RCC 7860 (cell line): ENCODE measurements around the gene ARID5B.

Experiments
- DNase-seq: peaks from one replicate; pipeline ENCODE4 v3.0.0-alpha.2; 2015; ENCODE audit warnings: low spot score
- FAIRE-seq: peaks from 2 replicates; lab custom pipeline; 2012; peaks lifted over from hg19 to GRCh38; lab: Jason Lieb, UNC

Gene ARID5B

GRCh38 chr10:61987537-61987936, 86.0 kb downstream of the ARID5B start:
- FAIRE-seq (no peak), DNase-seq (no peak)

GRCh38 chr10:61987951-61988379, 86.5 kb downstream of the ARID5B start:
- FAIRE-seq (no peak), DNase-seq (no peak)

GRCh38 chr10:61989995-61990760, 88.7 kb downstream of the ARID5B start:
- no peak for FAIRE-seq
- no peak for DNase-seq

GRCh38 chr10:61990761-61991135, 89.2 kb downstream of the ARID5B start:
- FAIRE-seq: no peak
- DNase-seq: no peak

- DNase-seq: no peak
- no peak for FAIRE-seq
These were observed 89.7 kb downstream of the ARID5B start for GRCh38 chr10:61991166-61991565.

- FAIRE-seq (no peak), DNase-seq (no peak)
These were observed 90.6 kb downstream of the ARID5B start for GRCh38 chr10:61992059-61992460.

GRCh38 chr10:61992671-61993668, 91.5 kb downstream of the ARID5B start:
- no peak for DNase-seq

GRCh38 chr10:61993711-61994401, 92.4 kb downstream of the ARID5B start:
- FAIRE-seq (no peak), DNase-seq (no peak)

More at GRCh38 chr10:61992671-61993668, 91.5 kb downstream of the ARID5B start:
- FAIRE-seq: no peak

GRCh38 chr10:61994405-61995219, 93.1 kb downstream of the ARID5B start:
- FAIRE-seq (no peak), DNase-seq (no peak)

GRCh38 chr10:61995220-61995503, 93.7 kb downstream of the ARID5B start:
- DNase-seq: no peak
- no peak for FAIRE-seq

GRCh38 chr10:61998937-61999336, 97.4 kb downstream of the ARID5B start:
- no peak for FAIRE-seq
- no peak for DNase-seq

- FAIRE-seq (no peak), DNase-seq (no peak)
These were observed 98.6 kb downstream of the ARID5B start for GRCh38 chr10:62000037-62000603.

GRCh38 chr10:62000726-62001125, 99.2 kb downstream of the ARID5B start:
- no peak for DNase-seq
- FAIRE-seq: no peak

GRCh38 chr10:62001898-62002297, 100.4 kb downstream of the ARID5B start:
- FAIRE-seq: no peak
- no peak for DNase-seq

GRCh38 chr10:62002753-62003152, 101.3 kb downstream of the ARID5B start:
- FAIRE-seq: no peak
- no peak for DNase-seq

- FAIRE-seq (no peak), DNase-seq (no peak)
These were observed 102.5 kb downstream of the ARID5B start for GRCh38 chr10:62004042-62004441.

GRCh38 chr10:62005281-62005680, 103.8 kb downstream of the ARID5B start:
- FAIRE-seq (no peak), DNase-seq (no peak)

GRCh38 chr10:62005687-62006086, 104.2 kb downstream of the ARID5B start:
- DNase-seq (no peak), FAIRE-seq (no peak)

- DNase-seq (no peak), FAIRE-seq (no peak)
These were observed 105.6 kb downstream of the ARID5B start for GRCh38 chr10:62007145-62007544.

- DNase-seq: no peak
- FAIRE-seq: no peak
These were observed 106.7 kb downstream of the ARID5B start for GRCh38 chr10:62008196-62008595.
